GM20431 (cell line): ENCODE measurements around the gene LRP1B.

Source experiments
- in situ Hi-C: fragments of 300-500 bp; cut with MseI, MboI; formaldehyde crosslinking; loops from one replicate; pipeline ENCODE4 v1.15.0; 2020; ENCODE audit warnings: low sequenced_read_pairs; ENCODE audit not compliant: unreplicated experiment

LRP1B gene

DNA sequence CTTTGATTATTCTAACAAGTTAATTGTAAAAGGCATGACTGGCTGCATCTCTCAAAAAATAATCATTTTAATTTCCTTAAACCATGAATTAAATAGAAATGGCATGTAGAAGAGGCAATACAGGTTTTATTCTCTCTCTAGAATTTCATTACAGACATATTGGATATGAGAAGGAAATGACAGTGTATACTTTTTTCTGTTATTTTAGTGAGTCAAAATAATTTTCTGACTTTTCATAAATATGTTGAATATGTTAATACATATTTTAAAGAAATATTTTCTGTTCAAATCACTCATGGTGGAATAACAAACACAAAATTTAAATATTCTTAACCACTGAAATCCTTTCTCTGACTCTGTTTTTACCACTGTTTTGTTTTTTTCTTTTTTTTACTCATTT lies 510.4 kb downstream of the LRP1B start:
- in situ Hi-C loops = no loop called here

DNA sequence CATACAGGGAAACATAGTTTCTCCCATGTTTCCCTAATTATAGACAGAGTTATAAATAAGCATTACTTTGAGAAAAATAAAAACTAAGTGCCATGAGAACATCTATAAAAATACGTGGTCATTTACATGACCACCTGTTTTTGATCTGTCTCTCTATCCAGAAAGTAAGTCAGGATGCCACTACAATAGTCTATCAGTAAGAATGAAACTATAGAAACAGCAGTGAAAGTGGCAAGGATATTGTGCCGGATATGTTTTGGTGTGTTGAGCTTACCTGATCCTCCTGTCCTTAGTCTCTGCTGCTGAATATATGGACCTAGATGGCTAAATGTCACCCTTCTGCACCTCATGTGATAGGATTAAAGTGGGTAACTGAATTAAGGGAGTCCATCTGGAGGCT lies 512.4 kb downstream of the LRP1B start:
- in situ Hi-C loops = no loop called here

DNA sequence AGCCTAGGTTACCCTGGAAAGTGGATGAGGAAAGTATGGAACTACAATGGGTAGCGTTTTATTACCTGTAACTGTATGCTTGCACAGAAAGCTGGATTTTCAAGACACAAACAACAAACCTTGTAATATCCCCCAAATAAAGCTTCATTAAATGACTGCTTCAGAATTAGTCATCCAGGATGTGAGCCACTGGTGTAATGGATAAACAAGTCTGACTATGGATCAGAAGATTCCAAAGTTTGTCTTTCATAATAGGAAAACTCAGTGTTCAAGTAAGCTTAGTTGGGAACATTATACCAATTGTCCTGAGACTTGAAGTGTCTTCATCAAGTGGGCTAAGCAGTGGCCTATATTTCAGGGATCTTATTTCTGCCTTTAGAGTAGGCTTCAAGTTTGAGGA lies 518.8 kb downstream of the LRP1B start:
- in situ Hi-C loops = no loop called here

DNA sequence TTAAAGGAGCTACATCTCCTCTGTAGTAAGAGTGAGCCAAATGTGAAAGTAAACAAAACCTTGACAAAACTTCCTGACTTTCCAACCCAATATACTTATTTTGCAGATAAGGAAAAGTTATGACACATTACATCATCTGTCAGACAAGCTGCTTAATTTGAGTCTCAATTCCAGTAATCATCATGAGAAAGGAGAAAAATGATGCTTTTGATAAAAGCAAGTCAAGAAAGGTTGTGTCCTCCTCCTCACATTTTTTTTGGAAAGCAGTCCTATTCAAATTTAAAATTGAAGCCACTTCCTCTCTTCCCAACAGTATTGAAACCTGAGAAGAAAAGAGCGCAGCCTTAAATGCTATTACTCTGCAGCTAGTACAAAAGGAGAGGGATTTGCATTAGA lies 519.6 kb downstream of the LRP1B start:
- in situ Hi-C loops = no loop called here

DNA sequence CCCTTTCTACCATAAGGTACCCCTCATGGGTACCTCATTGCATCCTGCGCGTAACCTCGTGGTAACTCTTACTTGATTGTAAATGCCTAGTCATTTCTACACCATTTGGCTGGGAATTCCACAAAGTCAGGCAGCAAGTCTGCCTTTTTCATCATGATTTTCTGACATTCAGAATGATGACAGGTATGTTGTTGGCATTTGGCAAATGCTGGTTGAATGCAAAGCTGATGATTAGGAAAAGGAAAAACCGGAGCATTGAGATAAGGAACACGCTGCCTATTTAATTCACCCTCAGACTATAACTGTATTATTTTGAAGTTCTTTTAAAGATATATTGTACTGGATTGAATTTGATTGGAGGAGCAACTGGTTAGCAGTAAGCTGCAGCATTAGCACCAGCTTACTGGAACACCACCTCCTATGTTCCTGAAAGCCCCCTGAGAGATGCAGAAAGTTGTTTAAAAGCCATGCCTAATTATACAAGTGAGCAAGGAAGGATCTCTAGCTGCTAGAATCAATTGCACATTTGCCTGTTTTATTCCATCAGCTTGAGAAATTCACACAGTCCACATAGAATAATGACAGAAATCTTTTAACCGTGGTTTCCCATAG lies 520.1 kb downstream of the LRP1B start:
- in situ Hi-C loops = no loop called here

DNA sequence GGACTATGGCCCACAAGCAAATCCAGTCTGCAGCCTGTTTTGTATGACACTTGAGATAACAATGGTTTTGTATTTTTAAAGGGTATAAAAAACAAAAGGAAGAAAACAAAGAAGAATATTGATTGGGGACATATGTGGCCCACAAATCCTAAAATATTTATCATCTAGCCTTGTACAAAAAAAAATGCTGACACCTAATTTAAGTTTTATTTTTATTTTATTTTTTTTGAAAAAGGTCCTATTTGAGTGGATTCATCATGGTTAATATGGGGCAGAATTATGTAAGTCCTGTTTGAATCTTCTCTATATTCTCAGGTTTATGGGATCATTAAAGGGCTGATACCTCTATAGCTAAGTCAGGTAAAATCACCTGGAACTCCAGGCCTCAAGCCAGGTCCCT lies 525.7 kb downstream of the LRP1B start:
- in situ Hi-C loops = no loop called here

DNA sequence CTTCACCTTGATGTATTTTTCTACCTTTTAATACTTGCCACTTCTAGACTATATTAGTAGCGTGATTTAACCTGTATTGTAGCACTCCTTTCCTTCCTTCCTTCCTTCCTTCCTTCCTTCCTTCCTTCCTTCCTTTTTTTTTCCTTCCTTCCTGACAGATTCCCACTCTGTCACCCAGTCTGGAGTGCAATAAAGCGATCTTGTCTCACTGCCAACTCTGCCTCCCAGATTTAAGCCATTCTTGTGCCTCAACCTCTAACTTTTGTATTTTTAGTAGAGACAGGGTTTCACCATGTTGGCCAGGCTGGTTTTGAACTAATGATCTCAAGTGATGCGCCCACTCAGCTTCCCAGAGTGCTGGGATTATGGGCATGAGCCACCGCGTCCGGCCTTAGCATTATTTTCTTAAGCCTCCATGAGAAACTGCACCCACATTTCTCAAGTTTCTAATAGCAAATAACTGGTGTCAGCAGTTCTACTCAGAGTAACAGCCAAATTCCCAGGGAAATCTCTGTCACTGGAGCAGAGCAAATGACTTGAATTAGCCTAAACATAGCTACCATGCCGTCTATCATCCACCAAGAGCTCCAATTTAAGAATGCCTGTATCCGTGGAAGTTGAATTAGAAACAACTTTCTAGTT lies 529.2 kb downstream of the LRP1B start:
- in situ Hi-C loops = no loop called here

DNA sequence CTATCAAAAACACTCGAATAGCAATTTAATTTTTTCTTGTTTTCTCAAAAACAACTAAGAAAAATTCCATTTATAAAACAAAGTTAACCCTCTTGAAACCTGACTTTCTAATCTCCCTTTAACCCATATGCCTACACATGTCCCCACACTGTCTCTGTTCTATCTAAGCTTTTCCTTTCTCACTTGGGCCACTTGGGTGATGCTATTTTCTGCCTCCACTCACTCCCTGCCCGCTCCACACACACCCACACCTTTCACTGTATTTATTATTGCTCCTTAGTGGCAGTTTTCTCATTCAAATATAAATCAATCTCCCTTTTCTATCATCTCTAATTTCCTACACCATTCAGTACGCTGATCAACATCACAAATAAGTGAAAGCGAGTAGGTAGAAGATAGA lies 531.1 kb downstream of the LRP1B start:
- in situ Hi-C loops = no loop called here

DNA sequence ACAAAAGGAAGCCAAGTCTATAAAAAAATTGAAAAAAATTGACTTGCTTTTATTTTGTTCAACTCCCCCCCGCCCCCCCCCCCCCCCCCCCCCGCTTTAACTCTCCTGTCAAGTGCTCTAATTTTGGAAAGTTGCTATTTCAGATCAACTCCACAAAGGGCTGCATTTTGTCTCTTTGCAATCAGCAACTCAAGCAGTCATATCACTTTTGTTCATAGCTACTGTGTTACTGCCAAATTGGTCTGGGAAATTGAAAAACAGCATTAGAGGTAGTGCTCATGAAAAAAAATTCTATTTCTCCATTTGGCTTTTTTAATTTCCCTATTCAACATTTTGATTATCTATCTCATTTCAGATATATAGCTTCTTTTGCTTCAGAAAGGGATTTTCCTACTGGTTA lies 531.8 kb downstream of the LRP1B start:
- in situ Hi-C loops = no loop called here

DNA sequence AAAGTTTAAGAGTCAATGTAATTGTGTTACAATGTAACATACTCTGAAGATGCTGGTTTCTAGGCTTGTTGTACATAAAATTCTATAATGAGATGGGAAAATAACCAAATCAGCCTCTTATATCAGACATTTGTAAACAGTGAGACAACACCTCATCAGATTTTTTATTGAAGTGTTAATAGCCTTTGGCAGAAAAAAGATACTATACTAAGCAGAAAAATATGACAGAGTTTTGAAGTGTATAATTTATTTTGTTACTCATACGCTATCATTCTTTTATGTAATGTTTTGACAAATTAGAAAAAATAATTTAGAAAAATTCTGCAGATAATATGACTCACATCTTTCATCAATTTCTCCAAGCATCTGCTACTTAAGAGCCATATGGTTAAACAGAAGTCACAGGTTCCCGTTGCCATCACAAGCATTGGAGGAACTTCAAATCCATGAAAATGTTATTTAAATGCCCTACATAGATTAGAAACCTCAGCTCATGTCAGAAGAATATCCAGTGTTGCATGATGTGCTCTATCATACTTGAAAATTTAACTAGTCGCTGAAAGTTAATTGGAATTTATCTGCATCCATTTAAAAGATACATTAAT lies 535.4 kb downstream of the LRP1B start:
- in situ Hi-C loops = no loop called here

DNA sequence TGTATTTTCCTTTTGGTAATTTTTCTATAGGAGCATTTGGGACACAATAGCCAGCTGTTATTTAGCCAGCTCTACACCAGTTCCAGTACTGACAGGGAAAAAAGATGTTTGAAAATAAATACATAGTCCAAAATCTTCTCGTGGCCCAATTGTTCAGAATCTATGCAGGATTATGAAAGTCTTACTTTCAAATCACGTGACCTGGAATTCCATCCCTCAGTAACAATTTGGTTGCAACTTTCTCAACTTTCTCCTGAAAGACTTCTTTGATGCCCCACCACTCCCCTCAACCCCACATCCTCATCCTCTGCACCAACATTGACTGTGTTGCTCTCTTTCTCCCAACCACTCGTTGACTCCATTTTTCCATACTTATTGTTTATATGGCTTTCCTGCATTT lies 539.0 kb downstream of the LRP1B start:
- in situ Hi-C loops = no loop called here

DNA sequence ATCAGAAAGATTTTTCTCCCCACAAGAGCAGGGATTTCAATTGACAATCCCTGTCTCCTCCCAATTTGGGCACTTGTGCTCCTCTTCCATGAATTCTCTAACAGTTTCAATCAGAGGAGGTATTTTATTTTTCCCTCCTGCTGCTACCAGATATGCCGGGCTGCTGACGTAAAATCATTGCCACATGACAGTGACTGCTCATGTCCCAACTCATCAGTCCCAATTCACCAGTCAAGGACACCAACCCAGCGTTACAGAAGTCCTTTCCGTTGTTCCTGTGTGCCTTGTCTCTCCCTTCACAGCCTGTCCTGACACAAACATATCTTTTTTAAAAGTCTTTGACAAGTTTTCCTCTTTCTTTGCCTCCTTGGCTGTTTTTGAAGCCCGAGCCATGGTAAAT lies 540.2 kb downstream of the LRP1B start:
- in situ Hi-C loops = no loop called here

DNA sequence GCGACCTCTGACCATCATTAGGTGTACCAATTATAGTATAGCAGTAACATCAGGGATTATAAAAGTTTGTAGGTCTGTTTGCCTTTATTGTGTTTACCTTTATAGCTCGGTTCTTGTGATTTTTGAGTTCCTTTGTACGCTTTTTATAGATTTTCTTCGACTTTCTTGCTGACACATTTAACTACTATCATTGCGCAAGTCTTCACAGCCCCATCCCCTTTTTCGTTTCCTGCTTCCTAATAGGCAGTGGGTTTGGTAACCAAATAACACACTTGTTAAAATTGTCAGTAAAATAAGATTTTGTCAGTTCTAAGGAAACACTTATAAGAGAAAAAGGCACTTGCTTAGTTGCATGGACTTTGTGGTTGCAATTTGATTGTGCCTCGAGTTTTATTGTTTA lies 541.5 kb downstream of the LRP1B start:
- in situ Hi-C loops = no loop called here

DNA sequence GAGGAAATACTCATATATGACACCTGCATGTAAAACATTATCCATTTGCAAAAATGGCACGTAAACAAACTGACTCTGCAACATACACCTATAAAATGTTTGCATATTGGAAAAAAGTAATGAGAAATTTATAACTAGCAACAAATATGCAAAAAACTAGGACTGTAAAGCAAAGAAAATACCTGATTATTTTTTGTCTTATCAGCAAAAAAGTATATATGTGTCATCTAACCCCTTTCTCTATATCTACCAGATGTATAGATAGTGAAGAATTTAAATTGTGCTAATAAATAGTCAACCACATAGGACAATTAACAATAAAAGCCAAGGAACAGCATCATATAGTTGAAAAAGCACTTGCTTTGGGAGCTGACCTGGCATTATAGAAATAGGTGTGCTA lies 543.8 kb downstream of the LRP1B start:
- in situ Hi-C loops = no loop called here

DNA sequence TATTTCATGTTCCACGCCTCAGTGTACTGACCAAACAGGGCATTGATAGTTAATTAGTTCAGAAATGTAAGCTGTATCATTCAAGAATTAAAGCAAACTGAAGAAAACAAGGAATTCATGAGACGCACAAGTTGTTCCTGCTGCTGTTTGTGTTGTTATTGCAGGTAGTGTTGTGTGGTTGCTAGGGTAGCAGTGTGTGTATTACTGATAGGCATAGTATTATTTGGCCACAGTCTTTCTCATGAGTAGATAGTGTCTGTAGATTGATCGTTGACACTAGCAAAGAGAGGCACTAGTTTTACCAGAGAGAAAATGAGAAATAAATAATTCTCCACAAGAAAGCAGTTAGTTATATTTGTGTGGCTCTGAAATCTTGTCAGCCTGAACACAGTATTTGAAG lies 548.6 kb downstream of the LRP1B start:
- in situ Hi-C loops = no loop called here

DNA sequence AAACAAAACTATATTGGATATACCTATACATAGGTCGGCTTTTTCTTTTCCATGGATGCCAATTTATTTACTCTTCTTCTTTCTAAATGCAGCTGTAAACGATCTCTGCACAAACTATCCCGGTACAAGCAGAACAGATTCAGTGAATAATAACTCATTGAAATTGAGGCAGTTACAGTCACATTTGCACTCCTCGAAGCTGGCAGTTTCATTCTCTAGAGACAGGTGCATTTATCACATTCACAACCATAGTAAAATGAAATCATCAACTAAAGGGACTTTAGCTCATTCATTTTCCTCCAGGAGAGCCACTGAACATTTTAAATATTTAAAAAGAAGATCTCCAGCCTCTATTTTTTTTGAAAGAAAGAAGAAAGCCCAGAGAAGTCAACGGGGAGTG lies 551.7 kb downstream of the LRP1B start:
- in situ Hi-C loops = no loop called here

DNA sequence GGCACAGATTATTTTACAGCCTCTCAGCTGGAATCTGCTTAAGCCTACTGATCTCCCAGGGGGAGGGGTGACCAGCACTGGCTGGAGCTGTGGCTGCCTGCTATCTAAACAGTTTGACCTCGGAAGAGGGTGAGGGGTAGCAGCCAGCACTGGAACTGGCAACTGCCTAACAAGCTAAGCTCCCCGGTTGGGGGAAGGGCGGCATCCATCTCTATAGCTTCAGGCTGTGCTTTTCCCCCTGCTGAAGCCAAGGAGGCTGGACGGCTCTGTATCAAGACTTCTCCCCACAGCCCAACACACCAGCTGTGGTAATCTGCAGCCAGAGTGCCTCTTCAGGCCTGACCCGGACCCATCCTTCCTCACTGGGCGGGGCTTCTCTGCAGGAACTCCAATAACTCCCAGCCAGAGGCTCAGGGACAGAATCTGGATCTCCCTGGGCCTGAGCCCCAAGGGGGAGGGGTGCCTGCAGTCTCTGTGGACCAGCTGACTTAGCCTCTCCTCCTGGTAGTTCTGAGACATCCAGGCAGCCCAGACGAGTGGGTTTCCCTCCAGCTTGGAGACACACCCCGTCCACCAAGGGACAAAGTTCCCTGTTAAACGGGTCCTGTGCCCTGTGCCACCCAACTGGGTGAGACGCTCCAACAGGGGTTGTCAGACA lies 560.2 kb downstream of the LRP1B start:
- in situ Hi-C loops = no loop called here

DNA sequence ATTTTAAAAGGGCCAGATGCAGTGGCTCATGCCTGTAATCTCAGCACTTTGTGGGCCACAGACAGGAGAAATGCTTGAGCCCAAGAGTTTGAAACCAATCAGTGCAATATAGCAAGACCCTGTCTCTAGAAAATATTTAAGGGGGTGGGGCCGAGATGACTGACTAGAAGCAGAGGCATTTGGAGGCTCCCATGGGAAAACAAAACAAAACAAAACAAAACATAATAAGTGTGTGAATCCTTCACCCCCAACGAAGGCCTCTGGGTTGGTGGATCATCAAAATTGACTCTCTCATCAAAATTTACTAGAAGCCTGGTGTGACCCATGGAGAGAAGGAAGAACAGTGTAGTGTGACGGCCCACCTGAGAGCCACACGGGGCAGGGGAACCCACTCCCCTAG lies 560.9 kb downstream of the LRP1B start:
- in situ Hi-C loops = no loop called here

DNA sequence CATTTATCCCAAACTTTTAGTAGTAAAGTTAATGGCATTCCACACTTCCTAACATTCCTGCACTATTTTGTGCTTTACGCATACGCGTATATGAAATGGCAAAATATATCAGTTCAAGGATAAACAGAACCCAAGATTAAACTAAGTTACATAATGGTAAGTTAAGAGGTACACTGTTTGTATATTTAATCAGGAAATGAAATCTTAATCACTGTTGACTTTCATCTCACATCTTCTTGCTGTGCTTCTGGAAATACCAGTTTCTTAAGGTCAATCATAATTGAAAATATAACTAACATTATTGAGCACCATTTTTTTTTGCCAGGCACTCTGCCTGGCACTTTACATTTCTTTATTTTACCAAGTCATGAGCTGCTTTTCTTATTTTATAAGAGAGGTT lies 565.2 kb downstream of the LRP1B start:
- in situ Hi-C loops = no loop called here

DNA sequence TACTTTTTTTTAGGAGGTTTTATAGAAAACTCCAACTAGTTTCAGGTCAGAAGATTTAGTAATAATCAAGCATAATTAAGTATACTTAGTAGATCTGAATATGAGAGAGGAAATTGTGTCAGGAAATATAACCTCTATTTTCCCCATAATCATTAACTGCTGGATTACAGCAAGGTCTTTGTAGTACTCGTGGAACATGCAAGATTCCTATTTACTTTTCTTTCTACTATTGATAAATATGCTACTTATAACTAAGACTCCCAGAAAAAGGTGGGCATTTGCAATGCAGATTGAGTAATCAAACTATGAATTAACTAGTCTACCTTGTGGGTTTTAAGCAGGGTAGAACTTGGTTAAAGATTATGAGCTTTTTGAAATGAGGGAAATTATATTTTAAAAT lies 570.1 kb downstream of the LRP1B start:
- in situ Hi-C loops = no loop called here

DNA sequence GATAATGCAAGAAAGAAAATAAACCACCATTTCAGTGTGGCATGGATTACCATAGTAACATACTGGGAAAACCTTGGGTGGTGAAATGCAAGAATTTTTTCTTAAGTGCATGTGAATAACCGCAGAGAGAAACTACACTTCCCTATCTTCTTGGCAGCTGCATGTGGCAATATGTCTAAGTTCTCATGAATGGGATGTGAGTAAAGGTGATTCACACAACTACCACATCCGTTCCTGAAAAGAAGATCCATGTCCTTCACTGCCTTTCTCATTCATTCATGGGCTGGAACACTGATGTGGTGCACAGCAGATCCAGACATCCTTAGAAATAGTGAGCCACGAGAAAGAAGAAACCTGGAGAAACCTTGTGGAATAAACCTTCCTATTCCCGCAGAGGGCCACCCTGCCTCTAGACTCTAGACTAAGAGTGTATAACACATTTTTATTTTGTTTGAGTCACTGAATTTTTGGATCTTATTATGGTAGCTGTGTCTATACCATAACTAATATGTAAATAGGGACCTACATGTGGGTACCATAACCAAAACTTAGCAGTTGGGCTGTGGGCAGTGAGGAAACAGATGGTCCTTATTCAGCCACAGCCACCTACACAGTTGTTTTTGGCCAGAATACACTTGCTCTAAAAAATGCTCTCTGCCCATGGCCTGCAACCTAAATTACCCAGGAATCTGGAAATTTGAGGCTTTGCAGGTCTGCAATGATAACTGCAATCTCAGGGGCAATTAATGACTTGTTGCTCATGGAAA lies 573.3 kb downstream of the LRP1B start:
- in situ Hi-C loops = no loop called here
